T1000 (cell line): ENCODE data around the gene TOPBP1.
"Not testable (repeated sequence)": the region's sequence is repeated elsewhere in the genome, so short reads cannot be mapped to it uniquely, and the experiment has no call there.

Experiments used
- DNase-seq: peaks from one replicate; lab custom pipeline; 2025; ENCODE audit warnings: mixed read lengths; lab: John Stamatoyannopoulos, UW

The TOPBP1 gene

GRCh38 chr3:133572158-133573053 lies 89.3 kb downstream of the TOPBP1 start:
- no peak for DNase-seq

GRCh38 chr3:133570937-133571320 lies 90.8 kb downstream of the TOPBP1 start:
- no peak for DNase-seq

- DNase-seq = no peak
Observed at GRCh38 chr3:133570139-133570936, 91.4 kb downstream of the TOPBP1 start.

DNA sequence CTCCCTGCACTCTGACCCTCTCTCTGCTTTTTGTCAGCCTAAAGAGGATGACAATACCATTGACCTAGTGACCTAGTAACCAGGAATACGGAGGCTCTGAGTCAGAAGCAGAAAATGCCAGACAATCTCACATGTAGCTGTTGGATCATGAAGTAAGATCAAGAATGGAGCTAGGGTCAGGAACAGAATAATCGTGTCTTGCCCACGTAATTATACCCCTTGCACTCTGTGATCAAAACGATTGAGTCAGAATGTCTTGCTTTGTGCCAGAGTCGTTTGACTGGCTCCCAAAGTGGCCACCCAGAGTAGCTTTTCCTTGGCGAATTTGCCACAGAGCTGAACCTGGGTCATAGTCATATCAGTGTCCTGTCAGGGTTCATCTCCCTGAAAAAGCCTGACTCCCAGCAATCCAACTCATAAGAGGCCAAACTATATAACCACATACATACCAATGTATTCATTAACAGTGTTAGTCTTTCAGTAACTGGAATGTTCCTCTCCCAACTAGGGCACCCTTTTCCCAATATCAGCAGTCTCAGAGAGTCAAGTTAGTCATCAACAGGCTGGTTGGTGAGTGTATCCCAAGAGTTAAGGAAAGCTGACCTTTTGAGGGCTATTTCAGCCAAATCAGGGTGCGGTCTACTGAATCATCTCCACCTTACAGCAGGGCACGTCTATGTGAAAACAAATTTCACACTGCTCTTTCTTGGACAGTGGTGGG lies 93.3 kb downstream of the TOPBP1 start:
- no peak for DNase-seq

DNA sequence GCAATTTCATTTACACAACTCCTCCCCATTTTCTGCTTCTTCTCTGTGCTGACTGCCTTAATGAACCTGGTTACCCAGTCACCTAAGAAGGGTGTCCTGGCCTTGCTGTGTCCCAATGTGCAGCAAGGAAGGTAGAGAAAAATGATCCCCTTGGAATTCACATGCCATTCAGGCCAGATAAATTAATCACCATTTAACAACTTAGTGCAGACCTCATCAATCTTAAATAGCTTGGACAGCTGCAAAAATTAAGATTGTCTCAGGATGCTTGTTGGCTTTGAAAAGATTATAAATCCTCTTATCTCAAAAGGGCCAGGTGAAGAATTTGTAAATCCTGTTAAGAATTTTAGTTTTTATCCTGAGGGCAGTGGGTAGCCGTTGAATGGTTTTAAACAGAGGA lies 97.9 kb downstream of the TOPBP1 start:
- no peak for DNase-seq

DNA sequence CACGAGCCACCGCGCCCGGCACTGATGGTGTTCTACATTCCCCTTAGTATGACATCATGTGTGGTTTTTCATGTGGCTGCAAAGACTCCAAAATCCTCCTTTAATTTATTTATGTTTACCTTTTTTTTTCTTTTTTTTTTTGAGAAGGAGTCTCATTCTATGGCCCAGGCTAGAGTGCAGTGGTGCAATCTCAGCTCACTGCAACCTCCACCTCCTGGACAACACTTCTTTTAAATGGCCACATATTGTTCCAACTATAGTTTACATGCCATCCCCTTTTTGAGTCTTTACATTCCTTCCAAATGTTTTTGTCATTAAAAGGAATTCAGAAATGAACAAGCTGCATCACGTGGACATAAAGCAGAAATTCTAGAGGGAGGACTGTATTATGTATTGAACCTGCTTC lies 98.6 kb downstream of the TOPBP1 start:
- DNase-seq = no peak

DNA sequence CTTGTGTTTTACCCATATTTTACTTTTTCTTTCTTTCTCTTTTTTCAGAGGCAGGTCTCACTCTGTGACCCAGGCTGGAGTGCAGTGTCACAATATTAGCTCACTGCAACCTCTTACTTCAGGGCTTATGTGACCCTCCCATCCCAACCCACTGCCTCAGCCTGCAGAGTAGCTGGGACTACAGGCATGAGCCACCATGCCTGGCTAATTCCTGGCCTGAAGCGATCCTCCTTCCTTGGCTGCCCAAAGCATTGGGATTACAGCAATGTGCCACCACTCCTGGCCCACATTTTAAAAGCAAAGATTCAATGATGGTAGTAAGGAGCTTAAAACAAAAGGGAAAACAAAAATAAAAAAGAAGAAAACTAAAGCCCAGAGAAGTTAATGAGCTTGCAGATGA lies 99.4 kb downstream of the TOPBP1 start:
- no peak for DNase-seq

- no peak for DNase-seq
Observed at GRCh38 chr3:133561679-133562078, 100.1 kb downstream of the TOPBP1 start.

DNA sequence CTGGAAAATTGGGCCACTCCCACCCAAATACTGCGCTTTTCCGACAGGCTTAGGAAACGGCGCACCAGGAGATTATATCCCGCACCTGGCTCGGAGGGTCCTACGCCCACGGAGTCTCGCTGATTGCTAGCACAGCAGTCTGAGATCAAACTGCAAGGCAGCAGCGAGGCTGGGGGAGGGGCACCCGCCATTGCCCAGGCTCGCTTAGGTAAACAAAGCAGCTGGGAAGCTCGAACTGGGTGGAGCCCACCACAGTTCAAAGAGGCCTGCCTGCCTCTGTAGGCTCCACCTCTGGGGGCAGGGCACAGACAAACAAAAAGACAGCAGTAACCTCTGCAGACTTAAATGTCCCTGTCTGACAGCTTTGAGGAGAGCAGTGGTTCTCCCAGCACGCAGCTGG lies 110.2 kb downstream of the TOPBP1 start:
- DNase-seq = not testable (repeated sequence)
